NCI-H1048 (cell line): ENCODE results near the gene PRDX1.
"Not testable (repeated sequence)": the region's sequence is repeated elsewhere in the genome, so short reads cannot be mapped to it uniquely, and the experiment has no call there.

Experiments used
- DNase-seq: peaks from one replicate; lab custom pipeline; 2025; lab: John Stamatoyannopoulos, UW

Gene PRDX1

DNA sequence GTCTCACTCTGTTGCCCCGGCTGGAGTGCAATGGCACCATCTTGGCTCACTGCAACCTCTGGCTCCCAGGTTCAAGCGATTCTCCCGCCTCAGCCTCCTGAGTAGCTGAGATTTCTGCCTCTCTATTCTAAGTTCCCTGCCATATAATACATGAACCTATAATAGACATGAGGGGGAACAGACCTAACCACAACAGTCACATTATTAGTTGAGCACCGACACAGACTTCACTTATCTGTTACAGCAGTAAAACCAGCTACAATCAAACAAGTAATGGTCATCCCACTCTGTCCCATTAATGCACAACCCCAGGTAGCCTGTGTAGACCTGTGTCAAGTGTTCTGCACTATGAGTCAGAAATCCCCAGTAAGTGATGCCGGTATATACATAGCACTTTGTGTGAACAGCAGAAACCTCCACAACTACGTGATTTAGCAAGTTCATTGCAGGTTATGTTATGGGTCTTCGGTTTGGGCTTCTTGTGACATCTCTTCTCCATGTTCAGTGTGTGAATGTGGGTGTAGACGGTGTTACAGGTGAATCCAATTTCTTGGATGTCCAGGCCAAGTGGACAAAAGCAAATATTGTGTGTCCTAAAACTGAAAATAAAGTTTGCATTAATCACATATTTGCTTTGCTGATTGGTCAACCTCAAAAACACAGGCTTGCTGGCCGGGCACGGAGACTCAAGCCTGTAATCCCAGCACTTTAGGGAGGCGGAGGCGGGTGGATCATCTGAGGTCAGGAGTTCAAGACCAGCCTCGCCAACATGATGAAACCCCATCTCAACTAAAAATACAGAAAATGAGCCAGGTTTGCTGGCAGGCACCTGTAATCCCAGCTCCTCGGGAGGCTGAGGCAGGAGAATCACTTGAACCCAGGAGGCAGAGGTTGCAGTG lies 18.0 kb downstream of the PRDX1 start:
- DNase-seq, result no peak

DNA sequence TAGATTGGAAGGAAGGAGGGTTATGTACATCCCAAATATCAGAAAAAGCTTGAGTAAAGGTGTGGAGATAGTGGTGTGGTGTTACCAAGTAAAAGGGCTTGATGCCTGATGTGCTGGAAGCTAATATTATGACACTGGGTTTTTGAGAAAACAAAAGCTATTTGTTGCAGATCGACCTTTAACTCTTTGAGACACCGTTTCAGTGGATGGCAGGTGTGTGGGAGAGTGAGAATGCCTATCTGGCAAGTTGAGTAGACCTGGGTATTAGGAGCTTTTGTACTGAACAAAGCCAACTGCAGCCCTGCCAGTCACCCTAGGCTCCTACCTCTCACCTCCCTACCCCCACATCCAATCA lies 20.2 kb downstream of the PRDX1 start:
- DNase-seq, result no peak

DNA sequence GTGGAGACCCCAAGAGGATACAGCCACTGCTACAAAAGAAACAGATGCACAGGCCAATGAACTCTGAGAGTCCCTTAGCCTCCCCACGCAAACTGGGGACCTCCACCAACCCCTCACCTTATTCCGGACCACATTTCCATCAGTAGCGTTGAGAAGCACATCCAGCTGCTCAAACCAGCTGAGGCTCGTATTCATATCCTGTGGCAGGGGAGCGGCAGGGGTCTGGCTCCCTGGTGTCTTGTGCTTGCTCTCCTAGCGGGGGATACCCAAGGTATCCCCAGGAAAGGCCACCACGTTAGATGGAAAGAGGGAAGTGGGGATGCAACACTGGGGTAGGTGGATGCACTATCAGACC lies 22.3 kb downstream of the PRDX1 start:
- no peak for DNase-seq

DNA sequence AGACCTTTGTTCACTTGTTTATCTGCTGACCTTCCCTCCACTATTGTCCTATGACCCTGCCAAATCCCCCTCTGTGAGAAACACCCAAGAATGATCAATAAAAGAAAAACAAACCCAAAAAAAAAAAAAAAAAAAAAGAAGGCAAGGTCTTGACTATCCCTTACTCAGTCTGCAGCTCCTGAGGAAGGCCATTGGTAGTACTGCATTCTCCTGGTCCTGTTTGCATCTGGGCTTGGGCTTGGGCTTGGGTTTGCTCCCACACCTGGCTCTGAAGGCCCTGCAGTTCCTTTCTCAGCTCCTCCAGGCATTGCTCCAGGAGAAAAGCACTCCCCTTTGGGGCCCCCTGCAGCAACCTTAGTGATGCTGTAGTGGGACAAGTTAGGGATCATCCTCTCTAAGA lies 23.4 kb downstream of the PRDX1 start:
- no peak for DNase-seq

DNA sequence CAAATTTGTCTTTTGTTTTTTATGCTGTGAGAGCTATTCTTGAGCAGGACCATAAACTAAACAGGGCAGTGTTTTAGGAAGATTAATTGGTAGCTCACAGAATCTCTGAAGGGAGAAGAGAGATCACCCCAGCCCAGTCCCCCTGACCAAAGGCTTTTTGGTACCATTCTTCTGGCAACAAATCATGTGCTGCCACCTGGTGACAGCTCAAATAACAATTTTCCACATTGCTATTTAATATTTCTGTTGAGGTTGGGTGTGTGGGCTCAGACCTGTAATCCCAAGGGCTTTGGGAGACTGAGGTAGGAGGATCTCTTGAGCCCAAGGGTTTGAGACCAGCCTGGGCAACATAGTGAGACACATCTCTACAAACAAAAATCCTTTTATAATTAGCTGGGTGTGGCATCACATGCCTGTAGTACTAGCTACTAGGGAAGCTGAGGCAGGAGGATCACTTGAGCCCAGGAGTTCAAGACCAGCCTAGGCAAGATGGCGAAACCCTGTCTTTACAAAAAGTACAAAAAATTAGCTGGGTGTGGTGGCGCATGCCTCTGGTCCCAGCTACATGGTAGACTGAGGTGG lies 28.5 kb downstream of the PRDX1 start:
- DNase-seq, result peak; percentile 10

DNA sequence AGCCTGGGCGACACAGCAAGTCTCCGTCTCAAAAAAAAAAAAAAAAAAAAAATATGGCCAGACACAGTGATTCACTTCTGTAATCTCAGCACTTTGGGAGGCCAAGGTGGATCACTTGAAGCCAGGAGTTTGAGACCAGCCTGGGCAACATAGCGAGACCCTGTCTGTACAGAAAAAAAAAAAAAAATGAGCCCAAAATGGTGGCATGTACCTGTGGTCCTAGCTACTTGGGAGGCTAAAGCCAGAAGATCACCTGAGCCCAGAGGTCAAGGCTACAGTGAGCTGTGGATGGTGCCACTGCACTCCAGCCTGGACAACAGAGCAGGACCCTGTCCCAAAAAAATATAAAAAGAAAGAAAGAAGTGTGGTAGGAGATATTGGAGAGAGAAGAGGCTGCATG lies 29.0 kb downstream of the PRDX1 start:
- no peak for DNase-seq

DNA sequence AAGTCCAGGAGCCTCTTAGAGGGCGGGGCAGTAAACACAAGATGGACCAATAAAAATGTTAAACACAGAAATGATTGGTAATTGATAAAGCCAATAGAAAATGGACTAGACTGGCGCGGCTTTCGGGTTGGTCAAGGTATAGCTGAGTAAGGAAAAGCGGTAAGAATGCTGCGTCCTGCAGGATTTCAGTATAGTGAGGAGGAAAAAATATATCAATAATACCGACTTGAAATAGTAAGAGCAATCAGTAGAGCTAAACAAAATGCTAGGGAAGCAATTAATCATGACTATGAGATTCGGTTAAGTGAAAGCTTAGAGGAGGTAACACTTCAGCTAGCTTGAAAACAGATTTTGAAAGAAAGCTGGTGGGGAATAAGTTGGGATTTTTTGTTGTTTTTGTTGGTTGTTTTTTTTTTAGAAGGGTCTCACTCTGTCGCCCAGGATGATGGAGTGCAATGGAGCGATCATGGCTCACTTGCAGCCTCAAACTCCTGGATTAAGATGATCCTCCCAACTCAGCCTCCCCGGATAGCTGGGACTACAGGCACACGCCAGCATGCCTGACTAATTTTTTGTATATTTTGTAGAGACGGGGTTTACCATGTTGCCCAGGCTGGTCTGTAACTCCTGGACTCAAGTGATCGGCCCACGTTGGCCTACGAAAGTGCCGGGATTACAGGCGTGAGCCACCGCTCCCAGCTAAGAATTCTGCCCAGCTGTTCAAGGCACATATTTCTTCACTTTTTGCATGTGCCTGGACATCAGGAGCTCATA lies 30.0 kb downstream of the PRDX1 start:
- DNase-seq, result no peak

DNA sequence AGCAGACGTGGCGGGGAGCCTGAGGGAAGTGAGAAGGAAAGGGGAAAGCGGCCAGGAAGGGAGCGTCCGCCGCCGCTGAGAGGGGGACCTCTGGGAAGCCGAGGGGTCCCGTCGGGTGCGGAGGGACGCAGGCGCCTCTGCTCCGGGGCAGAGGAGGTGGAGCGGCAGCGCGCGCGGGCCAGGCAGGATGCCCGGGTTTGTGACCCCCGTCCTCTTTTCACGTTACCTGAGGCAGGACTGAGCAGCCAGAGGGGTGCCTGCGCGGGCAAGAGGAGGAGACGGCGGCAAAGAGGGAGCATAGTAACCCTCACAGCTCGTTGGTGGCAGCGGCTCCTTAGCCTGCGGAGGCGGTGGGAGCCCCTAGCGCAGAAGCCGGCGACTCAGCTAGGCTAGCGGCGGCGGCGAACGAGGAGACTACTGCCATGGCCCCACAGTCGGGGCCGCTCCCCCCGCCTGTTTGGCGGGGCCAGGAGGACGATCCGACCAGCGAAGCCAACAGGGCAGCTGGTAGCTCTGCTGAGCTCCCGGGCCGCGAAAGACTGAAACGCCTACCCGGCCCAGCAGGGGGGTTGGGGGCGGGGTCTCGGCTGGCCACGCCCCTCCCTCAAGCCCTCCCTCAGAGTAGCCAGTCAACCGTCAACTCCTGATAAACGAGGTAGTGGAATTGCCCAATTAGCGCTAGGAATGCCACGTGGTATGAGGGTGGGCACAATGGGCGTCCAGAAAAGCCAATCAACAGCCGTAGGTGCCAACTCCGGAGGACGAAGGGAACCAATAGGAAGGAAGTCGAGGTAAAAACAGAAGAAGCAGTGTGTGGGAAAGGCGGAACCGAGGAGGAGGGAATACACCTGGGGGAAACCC lies 30.8 kb downstream of the PRDX1 start, which contains the start of gene TESK2:
TESK2 (minus strand) TSS at position 538 of the 861 bp plus-strand sequence. CDS start 33,378 bp downstream, outside the sequence.
- DNase-seq, result peak; percentile 99

DNA sequence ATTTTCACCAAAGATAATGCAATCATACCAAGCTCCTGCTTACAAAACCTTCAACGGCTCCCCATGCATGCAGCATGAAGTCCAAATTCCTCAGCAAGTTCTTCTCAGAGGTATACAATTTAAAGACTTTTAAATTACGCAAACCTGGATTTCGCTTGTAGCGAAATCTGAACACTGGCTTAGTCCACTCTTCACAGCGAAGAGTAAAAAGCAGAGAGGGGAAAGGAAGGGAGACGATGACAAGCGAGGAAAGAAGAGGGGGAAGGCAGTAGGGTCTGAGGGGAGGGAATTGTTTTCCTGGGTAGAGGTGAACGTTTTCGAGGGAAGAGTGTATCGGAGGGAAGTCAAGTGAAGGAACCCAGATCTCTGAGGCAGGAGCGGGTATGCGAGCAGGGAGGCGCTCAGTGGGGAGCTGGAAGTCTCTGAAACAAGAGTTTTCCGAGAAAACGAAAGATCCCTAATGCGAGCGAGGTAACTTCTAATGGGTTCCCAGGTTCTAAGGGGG lies 31.5 kb downstream of the PRDX1 start:
- no peak for DNase-seq

DNA sequence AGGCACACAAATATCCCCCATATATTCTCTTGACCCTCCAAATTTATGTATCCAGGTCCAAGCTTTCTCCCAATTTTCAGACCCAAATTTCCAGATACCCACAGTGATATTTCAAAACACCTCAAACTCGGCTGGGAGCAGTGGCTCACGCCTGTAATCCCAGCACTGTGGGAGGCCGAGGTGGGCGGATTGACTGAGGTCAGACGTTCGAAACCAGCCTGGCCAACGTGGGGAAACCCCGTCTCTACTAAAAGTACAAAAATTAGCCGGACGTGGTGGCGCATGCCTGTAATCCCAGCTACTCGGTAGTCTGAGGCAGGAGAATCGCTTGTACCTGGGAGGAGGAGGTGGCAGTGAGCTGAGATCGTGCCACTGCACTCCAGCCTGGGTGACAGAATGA lies 32.3 kb downstream of the PRDX1 start:
- not testable (repeated sequence) for DNase-seq

DNA sequence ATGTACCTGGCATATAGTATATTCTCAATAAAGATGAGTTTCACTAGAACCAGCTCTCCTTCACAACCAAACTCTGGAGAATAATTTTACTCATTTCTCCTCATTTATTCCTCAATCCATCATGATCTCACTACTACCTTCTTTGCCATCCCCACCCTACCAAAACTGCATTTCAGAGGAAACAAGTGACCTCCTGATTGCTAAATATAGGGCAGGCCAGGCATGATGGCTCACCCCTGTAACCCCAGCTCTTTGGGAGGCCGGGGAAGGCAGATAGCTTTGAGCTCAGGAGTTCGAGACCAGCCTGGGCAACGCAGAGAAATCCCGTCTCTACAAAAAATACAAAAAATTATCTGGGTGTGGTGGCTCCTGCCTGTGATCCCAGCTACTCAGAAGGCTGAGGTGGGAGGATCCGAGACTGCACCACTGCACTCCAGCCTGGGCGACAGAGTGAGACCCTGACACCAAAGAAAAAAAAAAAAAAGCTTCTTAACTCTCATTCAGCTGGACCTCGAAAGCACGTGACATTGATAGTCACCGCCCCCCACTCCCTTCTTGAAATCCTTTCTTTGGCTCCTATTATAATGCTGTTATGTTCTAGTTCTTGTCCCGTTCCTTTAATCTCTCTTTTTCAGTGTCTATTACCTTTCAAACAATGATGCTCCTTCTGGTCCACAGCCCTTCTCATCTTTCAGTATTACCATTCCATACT lies 32.9 kb downstream of the PRDX1 start:
- no peak for DNase-seq

DNA sequence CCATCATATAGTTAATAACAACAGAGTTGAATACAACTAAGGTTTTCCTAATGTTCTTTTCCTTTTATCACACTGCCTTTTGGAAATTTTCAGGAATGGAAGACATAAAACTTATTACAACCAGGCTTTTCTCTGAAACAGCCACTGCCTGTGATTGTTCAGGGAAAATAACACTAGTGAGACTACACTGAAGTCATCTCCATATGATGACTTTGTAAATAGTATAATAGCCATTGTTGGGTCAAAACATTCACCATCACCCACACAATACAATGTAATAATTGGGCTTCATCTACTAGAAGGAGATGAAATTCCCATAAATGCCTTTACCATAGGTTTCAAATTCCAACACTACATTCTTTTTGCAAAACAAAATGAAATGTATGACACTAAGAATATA lies 35.7 kb downstream of the PRDX1 start:
- DNase-seq, result no peak

DNA sequence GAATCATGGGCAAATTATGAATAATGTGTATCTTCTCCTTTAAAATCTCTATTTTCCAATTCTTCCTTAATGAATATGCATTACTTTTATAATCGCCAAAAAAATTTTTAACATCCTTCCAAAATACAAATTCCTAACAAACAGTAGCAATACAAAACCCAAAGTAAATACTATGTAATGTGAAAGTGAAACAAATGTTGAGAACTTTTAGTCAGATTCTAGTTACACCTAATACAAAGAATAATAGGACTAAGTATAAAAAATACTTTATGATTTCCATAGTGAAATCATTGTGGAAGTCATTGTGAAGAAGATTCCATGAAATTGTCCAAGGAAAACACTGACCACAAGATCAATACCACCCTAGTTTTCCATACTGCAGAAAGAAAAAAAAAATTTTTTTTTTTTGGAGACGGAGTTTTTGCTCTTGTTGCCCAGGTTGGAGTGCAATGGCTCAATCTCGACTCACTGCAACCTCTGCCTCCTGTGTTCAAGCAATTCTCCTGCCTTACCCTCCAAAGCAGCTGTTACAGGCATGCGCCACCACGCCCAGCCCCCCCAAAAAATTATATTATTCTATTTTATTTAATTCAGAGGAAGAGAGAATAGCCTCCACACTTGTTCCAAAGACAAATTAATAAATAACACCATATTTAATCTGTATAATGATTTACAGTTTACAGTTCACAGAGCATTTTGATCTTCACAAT lies 42.5 kb downstream of the PRDX1 start:
- DNase-seq, result no peak

DNA sequence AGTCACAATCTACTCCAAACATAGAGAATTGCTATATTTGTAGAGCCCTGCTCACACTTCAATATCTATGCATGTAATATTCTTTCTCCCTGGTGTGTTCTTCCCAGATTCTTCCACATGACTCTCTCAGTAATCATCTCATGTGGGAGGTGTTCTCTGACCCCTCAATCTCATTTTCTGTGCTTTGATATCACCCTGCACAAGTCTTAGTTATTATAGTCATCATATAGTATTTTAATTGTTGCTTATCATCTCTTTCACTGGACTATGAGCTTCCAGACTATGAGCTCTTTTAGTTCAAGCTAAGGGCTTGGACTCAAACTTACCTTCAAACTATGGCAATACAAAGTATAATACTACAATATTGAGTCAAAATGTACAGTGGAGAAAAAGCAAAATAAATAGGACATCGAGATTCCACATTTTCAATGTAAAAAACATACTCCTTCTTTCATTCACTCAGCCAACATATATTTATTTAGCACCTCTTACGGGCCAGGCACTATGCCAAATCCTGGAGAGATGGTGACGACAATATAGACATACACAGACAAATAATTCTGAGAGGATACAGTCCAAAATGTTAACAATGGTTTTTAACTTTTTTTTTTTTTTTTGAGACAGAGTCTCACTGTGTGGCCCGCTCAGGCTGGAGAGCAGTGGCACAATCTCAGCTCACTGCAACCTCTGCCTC lies 43.4 kb downstream of the PRDX1 start:
- no peak for DNase-seq

DNA sequence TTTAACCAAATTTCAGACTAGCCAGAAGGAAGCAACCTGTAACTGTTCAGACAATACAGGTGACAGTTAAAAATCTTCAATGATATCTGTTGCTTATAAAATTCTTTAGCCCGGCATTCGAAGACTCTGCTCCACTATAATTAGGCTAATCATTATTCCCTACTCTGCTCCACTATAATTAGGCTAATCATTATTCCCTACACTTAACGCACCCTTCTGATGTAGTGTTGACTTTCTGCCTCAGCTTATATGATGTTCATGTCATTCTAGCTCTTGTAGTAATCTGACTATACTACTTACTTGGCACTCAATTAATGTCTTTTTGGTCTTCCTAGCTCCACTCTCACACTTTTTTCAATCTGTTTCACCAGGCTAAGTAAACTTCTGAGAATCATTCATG lies 44.0 kb downstream of the PRDX1 start:
- DNase-seq, result no peak

DNA sequence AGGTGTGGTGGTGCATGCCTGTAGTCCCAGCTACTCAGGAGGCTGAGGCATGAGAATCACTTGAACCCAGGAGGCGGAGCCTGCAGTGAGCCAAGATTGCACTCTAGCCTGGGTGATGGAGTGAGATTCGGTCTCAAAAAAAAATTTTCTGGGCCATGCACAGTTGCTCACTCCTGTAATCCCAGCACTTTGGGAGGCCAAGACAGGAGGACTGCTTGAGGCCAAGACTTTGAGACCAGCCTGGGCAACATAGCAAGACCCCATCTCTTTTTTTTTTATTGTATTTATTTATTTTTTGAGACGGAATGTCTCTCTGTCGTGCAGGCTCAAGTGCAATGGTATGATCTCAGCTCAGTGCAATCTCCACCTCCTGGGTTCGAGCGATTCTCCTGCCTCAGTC lies 47.5 kb downstream of the PRDX1 start:
- DNase-seq, result not testable (repeated sequence)

DNA sequence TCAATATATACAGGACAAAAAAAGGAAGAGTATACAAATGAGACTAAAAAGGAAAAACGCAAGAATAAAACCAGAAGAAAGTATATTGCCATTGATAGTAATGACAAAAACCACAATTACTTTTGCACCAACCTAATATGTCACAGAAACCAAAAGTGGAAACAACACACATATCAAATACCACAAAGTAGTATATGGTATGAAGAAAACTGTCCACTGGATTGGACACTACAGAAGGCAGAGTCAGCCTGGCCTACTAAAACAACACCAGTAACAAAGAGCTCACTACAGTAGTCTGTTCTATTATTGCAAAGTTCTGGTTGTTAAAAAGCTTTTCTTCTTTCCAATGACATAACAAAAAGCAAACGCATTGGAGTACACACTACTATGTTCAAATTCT lies 48.4 kb downstream of the PRDX1 start:
- no peak for DNase-seq

DNA sequence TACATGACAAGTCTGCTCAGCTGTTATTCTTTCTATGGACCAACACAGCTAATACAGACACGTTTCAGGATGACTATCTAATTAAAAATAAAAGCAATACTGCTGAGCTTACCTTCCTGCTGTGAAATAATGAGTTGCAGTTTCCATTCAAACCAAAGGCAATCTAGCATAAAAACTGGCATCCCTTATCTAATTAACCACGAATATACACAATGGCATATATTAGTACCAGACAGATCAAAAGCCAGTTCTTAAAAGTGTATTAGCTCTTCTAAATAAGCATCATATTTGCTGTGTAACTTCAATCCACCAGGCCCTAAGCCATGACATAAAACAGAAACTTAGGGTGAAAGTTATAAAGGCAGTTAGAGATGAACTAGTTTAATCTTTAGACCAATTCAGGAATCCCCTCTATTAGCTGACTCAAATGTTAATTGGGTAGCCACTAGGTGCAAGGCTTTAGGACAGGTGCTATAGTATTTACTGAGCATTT lies 51.3 kb downstream of the PRDX1 start:
- no peak for DNase-seq

DNA sequence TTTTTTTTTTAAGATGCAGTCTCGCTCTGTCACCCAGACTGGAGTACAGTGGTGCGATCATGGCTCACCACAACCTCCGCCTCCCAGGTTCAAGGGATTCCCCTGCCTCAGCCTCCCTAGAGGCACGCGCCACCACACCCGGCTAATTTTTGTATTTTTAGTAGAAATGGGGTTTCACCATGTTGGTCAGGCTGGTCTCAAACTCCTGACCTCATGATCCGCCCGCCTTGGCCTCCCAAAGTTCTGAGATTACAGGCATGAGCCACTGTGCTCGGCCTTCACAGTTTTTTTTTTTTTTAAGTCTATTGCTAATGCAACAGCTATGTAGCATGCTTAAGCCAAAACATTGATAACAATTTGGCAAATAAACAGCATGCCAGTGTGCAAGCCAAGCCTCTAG lies 54.3 kb downstream of the PRDX1 start:
- not testable (repeated sequence) for DNase-seq

DNA sequence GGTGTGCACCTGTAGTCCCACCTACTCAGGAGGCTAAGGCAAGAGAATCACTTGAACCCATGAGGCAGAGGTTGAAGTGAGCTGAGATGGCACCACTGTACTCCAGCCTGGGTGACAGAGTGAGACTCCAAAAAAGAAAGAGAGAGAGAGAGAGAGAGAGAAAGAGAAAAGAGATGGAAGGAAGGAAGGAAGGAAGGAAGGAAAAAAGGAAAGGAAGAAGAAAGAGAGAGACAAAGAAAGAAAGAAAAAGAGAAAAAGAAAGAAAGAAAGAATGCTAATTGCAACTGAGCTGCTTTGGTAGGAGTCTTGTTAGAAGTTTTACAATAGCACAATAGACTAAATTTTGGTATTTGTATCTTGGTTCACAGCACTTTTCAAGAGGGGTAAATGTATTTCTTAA lies 56.4 kb downstream of the PRDX1 start:
- no peak for DNase-seq
